DND-41 (cell line): Measurements from ENCODE around the gene SIRT4.

ENCODE experiments used
- CTCF ChIP-seq: IDR thresholded peaks from 2 replicates; pipeline ENCODE4 v1.5.1; 2012; ENCODE audit warnings: borderline replicate concordance, low read length, moderate library complexity, mild to moderate bottlenecking; ENCODE audit not compliant: poor library complexity, severe bottlenecking; ENCODE audit errors: extremely low read depth
- EZH2 ChIP-seq: IDR thresholded peaks from 3 replicates; pipeline ENCODE4 v1.6.1; 2012; ENCODE audit warnings: borderline replicate concordance, low read depth, mild to moderate bottlenecking, moderate library complexity, low read length, inconsistent platforms; ENCODE audit not compliant: severe bottlenecking

- TF ChIP-seq CTCF: no peak
- no peak for TF ChIP-seq EZH2
Measured at GRCh38 chr12:120283318-120283717, 18.8 kb upstream of the SIRT4 start.
